Esophagus mucosa (tissue), 1 donor: ENCODE measurements around the gene DEFB126. TPM values are rescaled to one million over a fixed set of nuclear protein-coding genes. Genes with fewer than 3 reads are reported as not detected.
"Not testable (repeated sequence)": the region's sequence is repeated elsewhere in the genome, so short reads cannot be mapped to it uniquely, and the experiment has no call there.

ENCODE experiments used
- ATAC-seq: fragments of 200-7000 bp; cut with Tn5 transposase; one replicate; pipeline ENCODE4 v1.9.1; 2020
- total RNA-seq: library from RNA; stranded (reverse); gene quantifications from one replicate; pipeline ENCODE4 v1.2.4, GENCODE V29; 2023
- donor health status: DM: yes; HTN: yes; CAD: no.

Gene DEFB126, protein sequence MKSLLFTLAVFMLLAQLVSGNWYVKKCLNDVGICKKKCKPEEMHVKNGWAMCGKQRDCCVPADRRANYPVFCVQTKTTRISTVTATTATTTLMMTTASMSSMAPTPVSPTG
- not detected for total RNA-seq

DNA sequence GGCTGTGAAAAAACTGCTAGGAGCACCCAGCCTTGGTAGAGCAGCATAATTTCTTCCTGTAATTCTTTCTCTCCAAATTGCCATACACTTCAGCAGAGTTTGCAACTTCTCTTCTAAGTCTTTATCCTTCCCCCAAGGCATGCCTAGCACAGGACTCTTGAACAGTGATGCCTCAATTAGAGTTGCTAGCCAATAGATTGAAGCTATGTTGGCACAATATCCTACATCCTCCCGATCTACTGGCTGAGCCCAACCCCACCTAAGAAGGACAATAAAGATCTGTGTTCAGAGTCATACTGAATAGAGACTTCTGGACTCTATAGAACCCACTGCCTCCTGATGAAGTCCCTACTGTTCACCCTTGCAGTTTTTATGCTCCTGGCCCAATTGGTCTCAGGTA lies at the start of gene DEFB126:
DEFB126 (plus strand) TSS at position 301 of the 400 bp plus-strand sequence; CDS start at position 340, 39 bp downstream.
- ATAC-seq = no peak

DNA sequence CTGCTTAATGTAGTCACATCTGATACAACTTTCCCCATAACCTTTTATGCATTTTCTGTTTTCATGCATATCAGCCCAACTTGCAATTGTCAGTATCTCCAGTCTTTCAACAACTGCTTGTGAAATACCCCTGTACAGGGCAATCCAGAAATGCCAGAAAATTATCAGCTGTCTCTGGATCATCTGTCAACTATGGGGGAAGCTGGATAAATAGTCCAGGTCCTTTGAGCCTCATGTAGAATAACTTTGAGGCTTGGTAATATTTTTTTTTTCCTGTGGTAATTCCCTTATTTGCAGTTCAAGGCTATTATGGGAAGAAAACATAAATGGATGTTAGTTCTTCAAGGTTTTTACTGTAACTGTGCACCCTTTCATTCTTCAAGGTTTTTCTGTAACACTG lies 48.7 kb upstream of the DEFB126 start:
- ATAC-seq = no peak

DNA sequence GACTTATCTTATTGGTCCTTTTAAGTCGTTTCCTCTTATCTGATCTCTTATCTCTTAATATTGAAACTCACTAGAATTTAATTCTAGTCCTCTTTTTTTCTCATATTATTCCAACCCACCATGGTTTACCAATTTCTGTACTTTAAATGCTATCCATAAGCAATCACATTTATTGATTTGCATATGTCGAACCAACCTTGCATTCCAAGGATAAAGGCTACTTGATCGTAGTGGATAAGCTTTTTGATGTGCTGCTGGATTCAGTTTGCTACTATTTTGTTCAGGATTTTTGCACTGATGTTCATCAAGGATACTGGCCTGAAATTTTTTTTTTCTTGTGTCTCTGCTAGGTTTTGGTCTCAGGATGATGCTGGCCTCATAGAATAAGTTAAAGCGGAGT lies 47.2 kb upstream of the DEFB126 start:
- ATAC-seq = no peak

DNA sequence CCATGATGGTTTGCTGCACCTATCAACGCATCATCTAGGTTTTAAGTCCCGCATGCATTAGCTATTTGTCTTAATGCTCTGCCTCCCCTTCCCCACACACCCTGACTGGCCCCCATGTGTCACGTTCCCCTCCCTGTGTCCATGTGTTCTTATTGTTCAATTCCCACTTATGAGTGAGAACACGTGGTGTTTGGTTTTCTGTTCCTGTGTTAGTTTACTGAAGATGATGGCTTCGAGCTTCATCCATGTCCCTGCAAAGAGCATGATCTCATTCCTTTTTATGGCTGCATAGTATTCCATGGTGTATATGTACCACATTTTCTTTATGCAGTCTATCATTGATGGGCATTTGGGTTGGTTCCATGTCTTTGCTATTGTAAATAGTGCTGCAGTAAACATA lies 44.7 kb upstream of the DEFB126 start:
- not testable (repeated sequence) for ATAC-seq

DNA sequence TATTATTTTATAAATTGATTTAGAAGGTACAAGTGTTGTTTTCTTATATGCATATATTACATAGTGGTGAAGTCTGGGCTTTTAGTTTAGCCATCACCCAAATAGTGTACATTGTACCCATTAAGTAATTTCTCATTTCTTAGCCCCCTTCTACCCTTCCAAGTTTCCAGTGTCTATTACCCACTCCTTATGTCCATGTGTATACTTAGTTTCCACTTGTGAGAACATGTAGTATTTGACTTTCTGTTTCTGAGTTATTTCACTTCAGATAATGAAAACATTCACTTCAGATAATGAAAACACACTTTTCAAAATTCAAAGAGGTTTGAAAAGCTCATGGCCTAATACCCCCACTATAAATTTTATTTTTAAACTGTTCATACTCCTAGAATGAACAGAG lies 40.4 kb upstream of the DEFB126 start:
- ATAC-seq = no peak

DNA sequence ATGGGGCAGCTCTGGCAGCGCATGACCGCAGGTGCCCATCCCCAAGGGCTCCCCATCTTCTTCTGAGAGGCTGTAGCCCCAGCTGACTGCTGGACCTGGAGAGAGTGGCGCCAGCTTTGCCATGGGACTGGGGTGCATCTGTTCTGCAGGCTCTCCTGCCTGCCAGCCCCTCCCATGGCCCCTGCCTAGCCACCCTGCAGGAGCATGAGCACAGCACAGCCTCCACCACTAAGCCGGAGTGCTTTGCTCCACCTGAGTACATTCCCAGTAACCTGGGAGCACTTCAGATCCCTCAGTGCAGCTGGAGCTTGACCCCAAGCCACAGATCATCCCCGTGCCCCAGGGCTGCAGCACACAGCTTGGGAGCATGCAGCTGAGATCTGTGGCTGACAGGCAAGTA lies 38.9 kb upstream of the DEFB126 start:
- no peak for ATAC-seq

DNA sequence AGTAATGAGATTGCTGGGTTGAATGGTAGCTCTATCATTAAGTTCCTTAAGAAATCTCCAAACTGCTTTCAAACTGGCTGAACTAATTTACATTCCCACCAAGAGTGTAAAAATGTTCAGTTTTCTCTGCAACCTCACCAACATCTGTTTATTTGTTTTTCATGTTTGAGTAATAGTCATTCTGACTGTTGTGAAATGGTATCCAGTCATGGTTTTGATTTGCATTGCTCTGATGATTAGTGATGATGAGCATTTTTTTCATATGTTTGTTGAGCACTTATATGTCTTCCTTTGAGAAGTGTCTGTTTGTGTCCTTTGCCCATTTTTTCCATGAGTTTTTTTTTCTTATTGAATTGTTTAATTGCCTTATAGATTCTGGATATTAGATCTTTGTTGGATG lies 30.0 kb upstream of the DEFB126 start:
- ATAC-seq = no peak

DNA sequence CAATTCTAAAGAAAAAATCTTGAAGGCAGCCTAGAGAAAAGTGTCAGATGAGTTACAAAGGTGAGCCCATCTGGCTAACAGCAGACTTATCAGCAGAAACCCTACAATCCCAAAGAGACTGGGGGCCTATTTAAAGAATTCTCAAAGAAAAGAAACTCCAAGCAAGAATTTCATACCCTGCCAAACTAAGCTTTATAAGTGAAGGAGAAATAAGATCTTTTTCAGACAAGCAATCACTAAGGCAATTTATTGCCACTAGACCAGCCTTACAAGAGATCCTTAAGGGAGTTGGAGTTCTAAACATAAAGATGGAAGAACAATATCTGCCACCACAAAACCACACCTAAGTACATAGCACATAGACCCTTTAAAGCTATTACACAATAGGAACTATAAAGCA lies 24.9 kb upstream of the DEFB126 start:
- no peak for ATAC-seq

DNA sequence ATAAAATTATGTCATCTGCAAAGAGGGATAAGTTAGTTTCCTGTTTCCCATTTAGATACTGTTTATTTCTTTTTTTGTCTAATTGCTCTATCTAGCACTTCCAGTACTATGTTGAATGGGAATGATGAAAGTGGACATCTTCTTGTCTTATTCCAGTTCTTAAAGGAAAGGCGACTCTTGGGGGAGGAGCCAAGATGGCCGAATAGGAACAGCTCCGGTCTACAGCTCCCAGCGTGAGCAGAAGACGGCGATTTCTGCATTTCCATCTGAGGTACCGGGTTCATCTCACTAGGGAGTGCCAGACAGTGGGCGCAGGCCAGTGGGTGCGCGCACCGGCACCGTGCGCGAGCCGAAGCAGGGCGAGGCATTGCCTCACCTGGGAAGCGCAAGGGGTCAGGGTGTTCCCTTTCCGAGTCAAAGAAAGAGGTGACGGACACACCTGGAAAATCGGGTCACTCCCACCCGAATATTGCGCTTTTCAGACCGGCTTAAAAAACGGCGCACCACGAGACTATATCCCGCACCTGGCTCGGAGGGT lies 12.5 kb upstream of the DEFB126 start:
- not testable (repeated sequence) for ATAC-seq

DNA sequence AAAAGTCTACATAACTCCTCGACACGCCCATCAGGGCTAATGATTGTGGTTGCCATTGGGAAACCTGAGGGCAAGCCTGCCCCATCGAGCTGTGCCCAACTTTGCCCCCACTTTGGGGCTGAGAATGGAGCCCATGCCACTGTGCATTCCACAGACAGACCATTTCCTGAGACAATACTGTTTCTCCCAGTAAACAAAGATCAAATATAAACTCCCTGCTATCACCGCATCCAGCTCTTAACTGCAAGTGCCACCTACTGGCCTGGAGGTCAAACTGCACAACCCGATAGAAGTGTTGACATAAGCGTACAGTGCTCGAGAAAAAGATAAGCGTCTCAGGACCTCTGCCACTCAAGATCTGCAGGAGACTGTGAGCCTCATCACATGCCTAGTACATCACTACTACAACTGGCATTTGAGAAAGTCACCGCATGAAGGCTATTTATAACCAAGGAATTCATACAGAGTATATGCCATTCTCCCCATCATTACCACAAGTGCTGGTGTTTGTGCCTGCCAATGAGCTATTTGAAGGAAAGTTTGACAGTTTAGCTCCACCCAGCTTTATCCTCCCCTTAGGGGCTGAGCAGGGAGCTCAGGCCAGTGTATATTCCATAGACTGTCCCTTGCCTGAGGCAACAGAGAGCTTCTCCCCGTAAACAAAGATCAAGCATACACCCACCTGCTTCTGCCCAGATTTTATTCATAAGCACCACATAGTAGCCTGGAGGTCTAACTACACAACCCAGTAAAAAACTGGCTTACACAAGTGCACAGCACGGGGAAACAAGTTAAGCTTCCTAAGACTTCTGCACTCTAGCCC lies 4.5 kb upstream of the DEFB126 start:
- ATAC-seq = no peak

DNA sequence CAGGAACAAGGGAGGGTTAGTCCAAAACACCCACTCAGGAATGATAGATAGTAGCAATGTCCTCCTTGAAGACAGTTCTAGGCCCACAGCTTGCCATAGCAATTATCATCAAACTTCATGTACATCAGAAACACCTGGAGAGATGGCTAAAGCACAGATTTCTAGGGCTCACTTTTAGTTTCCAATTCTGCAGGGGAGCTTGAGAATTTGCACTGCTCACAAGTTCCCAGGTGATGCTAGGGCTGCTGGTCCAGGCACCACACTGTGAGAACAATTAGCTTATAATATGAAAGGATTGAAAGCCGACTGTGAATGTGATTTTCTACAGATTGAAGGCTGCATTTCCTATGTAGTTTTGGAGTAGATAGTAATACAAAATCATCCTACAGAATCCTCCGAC lies 3.5 kb downstream of the DEFB126 start:
- no peak for ATAC-seq

DNA sequence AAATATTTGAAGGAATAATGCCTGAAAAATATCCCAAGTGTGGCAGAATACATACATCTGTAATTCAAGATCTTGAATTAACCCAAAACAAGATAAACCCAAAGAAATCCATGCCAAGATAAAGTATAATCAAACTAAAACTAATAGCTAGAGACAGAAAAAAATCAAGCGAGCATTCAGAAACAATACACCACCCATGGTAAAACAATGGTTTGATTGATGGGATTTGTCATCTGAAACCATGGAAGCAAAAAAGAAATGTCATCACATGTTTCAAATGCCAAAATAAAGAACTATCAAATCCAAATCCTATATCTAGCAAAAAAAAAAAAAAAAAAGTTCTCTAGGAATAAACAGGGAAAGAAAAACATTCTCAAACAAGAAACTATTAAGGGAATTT lies 9.7 kb downstream of the DEFB126 start:
- no peak for ATAC-seq

DNA sequence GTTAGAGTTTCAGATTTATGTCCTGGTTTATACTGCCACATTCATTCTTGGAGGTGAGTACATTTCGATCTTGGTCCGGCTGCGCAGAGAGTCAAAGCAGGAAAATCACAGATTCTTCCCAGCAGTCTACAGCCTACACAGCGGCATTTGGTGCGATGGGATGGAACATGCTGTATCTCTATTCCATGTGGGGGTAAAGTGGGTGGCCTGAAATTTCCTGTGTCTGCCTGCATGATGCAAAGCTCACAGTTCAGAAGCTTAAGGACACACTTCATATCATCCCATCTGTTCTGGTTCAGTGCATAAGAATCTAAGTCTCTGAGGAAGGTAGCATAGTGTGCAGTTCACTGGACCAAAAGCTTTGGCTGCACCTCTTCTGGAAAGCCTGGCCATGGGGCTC lies 14.8 kb downstream of the DEFB126 start, which contains the start of gene DEFB127:
DEFB127 (plus strand) TSS at position 301 of the 400 bp plus-strand sequence; CDS start at position 392, 91 bp downstream.
- ATAC-seq = no peak

DNA sequence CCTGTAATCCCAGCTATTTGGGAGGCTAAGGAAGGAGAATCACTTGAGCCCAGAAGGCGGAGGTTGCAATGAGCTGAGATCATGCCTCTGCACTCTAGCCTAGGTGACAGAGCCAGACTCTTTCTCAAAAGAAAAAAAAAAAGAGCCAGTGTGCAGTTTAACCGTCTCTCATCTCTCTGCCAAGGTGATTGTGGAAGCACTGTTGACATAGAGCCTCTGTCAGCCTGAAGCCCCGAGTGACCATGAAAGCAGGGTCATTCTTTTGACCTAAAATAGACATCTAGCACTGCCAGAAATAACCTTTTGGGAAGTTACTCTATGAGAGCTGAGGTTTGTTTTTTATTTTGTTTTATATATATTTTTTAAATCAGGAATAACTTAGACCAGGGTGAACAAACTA lies 22.2 kb downstream of the DEFB126 start:
- no peak for ATAC-seq

DNA sequence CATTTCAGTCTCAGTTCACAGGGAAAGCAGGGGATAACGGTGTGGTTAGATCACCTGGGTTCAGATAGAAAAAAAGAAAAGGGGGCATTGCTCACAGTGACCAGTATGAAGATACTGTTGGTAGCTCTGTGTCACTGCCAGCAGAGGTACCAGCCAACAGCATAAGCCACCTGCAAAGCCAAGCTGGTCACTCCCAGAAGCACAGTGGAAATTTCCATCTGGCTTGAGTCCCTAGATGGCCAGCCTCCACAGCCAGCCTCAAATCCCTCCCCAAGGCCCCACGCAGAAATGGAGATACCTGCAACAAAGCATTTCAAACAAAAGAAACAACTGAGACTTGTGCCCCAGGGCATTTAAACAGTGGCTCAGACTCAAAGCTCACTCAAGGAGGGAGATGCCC lies 26.5 kb downstream of the DEFB126 start:
- ATAC-seq = no peak

DNA sequence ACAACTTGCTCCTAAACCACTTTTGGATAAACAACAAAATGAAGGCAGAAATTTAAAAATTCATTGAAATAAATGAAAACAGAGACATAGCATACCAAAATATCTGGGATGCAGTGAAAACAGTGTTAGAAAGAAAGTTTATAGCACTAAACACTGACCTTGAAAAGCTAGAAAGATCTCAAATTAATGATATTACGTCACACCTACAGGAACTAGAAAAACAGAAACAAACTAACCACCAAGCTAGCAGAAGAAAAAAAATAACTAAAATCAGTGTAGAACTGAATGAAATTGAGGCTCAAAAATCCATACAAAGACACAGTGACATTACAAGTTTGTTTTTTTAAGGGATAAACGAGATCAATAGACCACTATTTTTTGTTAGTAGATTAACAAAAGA lies 41.9 kb downstream of the DEFB126 start:
- ATAC-seq = no peak

DNA sequence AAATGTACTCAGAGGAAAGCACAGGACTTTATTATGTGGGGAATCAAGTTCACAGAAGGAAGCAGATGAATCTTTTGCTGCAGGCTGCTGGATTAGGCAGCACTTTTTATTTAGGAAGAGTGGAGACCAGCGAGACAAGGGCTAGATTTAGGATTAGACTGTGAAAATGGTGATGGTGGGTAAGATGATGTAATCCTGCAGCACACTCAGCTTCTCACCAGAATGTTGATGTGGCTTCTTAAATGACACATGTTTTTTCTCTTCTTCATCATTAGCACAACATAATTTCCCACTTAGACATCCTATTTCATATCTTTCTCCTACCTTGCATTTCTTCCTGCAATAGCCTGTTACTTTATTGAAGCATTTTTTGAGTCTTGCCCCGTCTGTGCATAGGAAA lies 45.3 kb downstream of the DEFB126 start:
- ATAC-seq = no peak

DNA sequence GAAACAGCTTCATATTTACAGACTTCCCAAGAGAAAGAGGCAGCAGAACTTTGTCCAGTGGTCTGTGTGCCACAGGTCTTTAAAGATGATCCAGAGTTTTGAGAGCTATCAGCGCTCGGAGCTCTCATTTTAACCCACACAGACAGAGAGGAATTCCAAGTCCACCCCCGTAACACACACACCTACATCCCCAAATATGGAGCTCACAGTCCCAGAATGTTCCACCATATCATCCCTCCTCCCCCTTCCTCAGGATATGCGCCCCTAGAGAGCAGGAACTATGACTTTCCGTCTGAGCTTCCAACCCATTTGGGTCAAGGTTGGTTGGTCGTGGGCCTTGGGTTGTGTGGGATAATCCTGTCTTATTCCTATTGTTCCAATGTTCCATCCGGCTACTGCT lies 47.2 kb downstream of the DEFB126 start, which contains the start of gene DEFB128:
DEFB128 (minus strand) TSS at position 101 of the 400 bp plus-strand sequence; CDS start at position 13, 88 bp downstream.
- ATAC-seq = no peak

Other genes starting within 250 kb of the DEFB126 start
- gene DEFB125, start 54.9 kb upstream of the DEFB126 start, total RNA-seq = not detected
- not detected for gene DEFB127, start 14.9 kb downstream of the DEFB126 start, total RNA-seq
- gene DEFB128, start 47.1 kb downstream of the DEFB126 start, total RNA-seq = not detected
- not detected for gene DEFB129, start 84.7 kb downstream of the DEFB126 start, total RNA-seq
- not detected for gene DEFB132, start 115.1 kb downstream of the DEFB126 start, total RNA-seq
- 2.0 TPM for gene C20orf96, start 148.2 kb downstream of the DEFB126 start, total RNA-seq
- gene ZCCHC3, start 155.0 kb downstream of the DEFB126 start, total RNA-seq = 6.2 TPM
- gene SOX12, start 183.0 kb downstream of the DEFB126 start, total RNA-seq = 4.5 TPM
- 7.1 TPM for gene NRSN2, start 204.5 kb downstream of the DEFB126 start, total RNA-seq
- 58.0 TPM for gene TRIB3, start 238.2 kb downstream of the DEFB126 start, total RNA-seq